22Rv1 (cell line): ENCODE results near the gene CFAP251.
"Not testable (repeated sequence)": the region's sequence is repeated elsewhere in the genome, so short reads cannot be mapped to it uniquely, and the experiment has no call there.

Experiments
- H3K27ac ChIP-seq: fragments of 450-650 bp; 2 replicates; pipeline ENCODE4 v1.5.1; 2017
- ZFX ChIP-seq: fragments of 450-650 bp; IDR thresholded peaks from 2 replicates; pipeline ENCODE4 v1.6.1; 2017; ENCODE audit warnings: antibody characterized with exemption, borderline replicate concordance
- TF ChIP-seq, protein P1 (sequence below): fragments of 450-650 bp; IDR thresholded peaks from 2 replicates; pipeline ENCODE4 v1.5.1; 2017; ENCODE audit warnings: mild to moderate bottlenecking

Gene CFAP251

DNA sequence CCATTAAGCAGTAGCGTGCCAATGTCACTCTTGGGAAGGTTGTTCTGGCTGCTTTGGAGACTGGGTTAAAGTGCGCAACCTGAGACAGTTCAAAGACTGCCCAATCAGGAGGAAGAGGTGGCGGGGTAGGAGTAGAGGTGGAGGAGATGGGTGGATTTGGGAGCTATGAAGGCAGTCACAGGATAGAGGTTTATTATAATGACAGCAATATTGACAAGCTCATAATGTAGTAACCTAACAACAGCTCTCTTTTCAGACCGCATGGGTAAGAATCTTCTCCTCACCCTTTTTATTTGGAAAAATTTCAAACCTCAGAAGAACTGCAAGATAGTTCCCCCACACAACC lies 35.1 kb upstream of the CFAP251 start:
- TF ChIP-seq ZFX, result no peak
- TF ChIP-seq, protein P1, sequence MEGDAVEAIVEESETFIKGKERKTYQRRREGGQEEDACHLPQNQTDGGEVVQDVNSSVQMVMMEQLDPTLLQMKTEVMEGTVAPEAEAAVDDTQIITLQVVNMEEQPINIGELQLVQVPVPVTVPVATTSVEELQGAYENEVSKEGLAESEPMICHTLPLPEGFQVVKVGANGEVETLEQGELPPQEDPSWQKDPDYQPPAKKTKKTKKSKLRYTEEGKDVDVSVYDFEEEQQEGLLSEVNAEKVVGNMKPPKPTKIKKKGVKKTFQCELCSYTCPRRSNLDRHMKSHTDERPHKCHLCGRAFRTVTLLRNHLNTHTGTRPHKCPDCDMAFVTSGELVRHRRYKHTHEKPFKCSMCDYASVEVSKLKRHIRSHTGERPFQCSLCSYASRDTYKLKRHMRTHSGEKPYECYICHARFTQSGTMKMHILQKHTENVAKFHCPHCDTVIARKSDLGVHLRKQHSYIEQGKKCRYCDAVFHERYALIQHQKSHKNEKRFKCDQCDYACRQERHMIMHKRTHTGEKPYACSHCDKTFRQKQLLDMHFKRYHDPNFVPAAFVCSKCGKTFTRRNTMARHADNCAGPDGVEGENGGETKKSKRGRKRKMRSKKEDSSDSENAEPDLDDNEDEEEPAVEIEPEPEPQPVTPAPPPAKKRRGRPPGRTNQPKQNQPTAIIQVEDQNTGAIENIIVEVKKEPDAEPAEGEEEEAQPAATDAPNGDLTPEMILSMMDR, result no peak
- peak overlapping the region; percentile 58 for H3K27ac ChIP-seq

DNA sequence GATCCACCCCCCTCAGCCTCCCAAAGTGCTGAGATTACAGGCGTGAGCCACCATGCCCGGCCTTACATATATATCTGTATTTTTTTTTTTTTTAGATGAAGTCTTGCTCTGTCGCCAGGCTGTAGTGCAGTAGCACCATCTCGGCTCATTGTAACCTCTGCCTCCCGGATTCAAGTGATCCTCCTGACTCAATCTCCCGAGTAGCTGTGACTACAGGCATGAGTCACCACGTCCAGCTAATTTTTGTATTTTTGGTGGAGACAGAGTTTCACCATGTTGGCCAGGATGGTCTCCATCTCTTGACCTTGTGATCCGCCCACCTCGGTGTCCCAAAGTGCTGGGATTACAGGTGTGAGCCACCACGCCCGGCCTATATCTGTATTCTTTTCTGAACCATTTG lies 33.3 kb upstream of the CFAP251 start:
- H3K27ac ChIP-seq, result not testable (repeated sequence)

DNA sequence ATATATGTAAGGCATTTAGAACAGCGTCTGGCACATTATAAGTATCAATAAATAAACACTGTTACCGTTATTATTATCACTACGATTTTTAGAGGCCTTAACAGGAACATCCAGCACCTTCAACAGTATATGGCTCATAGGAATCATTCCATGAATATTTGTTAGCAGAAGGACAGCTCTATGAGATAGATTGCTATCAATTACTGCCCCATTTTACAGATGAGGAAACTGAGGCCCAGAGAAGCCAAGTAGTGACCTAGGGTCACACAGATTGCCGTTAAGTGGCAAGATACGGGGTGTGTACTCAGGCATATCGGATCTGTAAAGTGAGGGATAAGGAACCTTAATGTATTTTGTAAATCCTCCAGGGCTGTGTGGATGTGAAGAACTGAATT lies 30.3 kb upstream of the CFAP251 start:
- TF ChIP-seq, protein P1, result no peak
- no peak for TF ChIP-seq ZFX
- peak overlapping the region; percentile 88 for H3K27ac ChIP-seq

DNA sequence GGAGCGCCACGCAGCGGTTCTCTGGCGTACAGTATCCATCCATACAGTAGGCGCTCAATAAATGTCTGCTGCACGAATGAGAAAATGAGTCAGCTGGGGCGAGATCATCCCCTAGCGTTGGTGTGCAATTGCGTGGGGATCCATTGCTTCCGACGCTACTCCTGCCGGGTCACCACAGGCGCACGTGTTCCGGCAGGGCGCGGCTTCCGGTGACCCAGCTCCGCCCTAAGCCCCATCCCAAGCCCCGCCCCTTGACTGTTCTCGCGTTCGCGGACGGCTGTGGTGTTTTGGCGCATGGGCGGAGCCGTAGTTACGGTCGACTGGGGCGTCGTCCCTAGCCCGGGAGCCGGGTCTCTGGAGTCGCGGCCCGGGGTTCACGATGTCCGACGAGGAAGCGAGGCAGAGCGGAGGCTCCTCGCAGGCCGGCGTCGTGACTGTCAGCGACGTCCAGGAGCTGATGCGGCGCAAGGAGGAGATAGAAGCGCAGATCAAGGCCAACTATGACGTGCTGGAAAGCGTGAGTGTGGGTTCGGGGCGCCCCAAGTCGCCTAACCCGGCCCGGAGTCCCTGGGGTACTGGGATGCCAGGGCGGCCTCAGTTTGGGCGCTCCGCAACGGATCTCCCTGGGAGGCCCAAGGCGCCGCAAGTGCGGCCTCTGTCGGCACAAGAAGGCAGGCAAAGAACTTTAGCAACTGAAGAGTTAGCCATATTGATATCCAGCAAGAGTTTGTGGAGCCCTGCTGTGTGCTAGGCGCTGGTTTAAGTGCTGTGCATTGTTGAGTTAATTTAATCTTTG lies 29.7 kb upstream of the CFAP251 start, which contains the start of gene PSMD9:
TSS of gene PSMD9 (plus strand) at position 313 of the 796 bp plus-strand sequence. CDS start at position 380, 67 bp downstream.
- peak within 1 kb of the TSS; percentile 88 for H3K27ac ChIP-seq

DNA sequence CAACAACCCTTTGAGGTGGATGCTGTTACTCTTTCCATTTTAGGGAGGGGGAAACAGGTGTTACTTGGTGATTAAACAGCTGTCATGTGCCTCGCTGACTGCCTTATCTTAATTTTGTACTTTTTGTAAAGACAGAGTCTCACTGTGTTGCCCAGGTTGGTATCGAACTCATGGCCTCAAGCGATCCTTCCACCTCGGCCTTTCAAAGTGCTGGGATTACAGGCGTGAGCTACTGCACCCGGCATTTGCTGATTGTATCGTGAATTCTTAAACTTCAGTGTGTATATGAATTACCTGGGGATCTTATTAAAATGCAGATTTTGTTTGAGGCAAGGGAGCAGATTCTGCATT lies 29.1 kb upstream of the CFAP251 start:
- H3K27ac ChIP-seq, result peak overlapping the region; percentile 88
- TF ChIP-seq ZFX, result no peak
- TF ChIP-seq, protein P1, result peak; percentile 62

More for the DNA sequence above, 29.7 kb upstream of the CFAP251 start, which contains the start of gene PSMD9:
- no peak for TF ChIP-seq ZFX
- TF ChIP-seq, protein P1, result peak; percentile 94

DNA sequence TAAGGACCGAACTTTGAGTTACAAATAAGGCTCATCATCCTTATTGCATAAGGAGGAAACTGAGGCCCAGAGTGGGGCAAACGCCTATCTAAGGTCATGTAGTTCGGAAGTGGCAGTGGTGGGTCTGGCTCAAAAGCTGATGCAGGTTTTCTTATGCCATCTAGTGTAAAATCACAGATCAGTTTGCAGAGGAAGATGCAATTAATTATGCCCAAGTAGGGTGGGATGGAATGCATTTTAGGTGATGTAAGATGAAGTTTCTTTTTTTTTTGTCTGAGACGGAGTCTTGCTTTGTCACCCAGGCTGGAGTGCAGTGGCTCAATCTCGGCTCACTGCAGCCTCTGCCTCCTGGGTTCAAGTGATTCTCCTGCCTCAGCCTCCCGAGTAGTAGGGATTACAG lies 28.7 kb upstream of the CFAP251 start:
- H3K27ac ChIP-seq, result peak overlapping the region; percentile 88

DNA sequence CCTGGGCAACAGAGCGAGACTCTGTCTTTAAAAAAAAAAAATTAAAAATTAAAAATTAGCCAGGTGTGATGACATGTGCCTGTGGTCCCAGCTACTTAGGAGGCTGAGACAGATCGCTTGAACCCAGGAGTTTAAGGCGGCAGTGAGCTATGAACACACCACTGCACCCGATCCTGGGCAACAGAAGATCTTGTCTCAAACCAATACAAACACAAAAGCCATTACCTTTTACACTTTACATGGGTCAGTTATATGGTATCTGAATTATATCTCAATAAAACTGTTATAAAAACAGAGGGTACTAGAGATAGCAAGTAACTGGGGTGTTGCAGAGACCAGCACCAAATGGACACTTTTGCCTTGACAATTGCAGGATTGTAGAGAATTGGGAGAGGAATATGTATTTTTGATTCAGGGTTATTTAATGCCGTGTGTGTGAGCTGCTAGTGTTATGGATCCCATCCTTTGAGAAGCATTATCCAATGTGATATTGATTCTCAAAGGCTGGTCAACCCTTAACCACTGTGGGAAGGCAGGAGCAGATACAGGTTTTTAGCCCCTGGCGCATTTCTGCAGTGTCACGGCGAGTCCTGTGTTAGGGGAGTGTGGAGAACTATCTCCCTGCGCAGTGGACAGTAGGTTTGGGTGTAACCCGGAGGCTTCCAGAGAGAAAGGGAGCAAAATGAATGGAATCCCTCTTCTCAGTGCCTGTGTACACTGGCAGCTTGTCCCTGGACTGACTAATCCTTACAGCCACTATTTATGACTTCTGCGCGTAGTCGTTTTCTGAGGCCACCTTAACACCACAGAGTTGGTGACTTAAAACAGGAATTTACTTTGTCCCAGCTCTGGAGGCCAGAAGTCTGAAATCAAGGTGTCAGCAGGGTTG lies 25.5 kb upstream of the CFAP251 start:
- TF ChIP-seq, protein P1, result no peak
- no peak for TF ChIP-seq ZFX
- H3K27ac ChIP-seq, result peak overlapping the region; percentile 77

DNA sequence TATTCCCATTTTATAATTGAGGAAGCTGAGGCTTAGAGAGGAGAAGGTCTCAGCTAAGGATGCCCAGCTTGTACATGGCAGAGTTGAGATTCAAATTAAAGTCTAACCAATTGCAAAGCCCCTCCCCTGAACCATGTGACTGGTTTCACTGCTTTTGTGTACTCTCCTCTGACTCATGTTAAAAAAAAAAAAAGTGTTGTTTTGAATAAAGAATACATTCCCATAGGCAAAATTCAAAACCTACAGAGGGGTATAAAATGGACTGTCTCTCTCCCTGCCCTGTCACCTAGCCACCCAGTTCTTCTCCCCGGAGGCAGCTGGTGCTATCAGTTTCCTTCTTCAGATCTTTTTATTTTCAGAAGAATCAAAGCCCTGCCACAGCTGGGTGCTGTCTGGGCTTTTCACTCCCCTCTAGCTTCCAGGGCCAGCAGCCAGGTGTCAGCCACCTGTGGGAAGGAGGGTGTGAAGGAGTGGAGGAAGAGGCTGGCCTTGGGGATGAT lies 24.4 kb upstream of the CFAP251 start:
- peak overlapping the region; percentile 77 for H3K27ac ChIP-seq
- TF ChIP-seq ZFX, result no peak
- TF ChIP-seq, protein P1, result no peak
